Astrocyte (in vitro differentiated cells and primary cell): Measurements from ENCODE around the gene LRRK1. TPM values are rescaled to one million over a fixed set of nuclear protein-coding genes. Genes with fewer than 3 reads are reported as not detected.

Experiments
- DNase-seq: peaks from one replicate; pipeline ENCODE4 v3.0.0-alpha.2; 2010; ENCODE audit warnings: low read depth
- FAIRE-seq: peaks from 2 replicates; lab custom pipeline; 2011; peaks lifted over from hg19 to GRCh38; lab: Jason Lieb, UNC
- H2AFZ ChIP-seq: 2 replicates; pipeline ENCODE4 v1.6.0; 2012; ENCODE audit warnings: low read depth, low read length, inconsistent platforms
- H3K27ac ChIP-seq: 2 replicates; pipeline ENCODE4 v1.5.1; 2011; ENCODE audit warnings: low read depth, low read length, inconsistent platforms
- H3K27me3 ChIP-seq: 2 replicates; pipeline ENCODE4 v1.6.0; 2011; ENCODE audit warnings: low read length, inconsistent platforms; ENCODE audit not compliant: insufficient read depth
- H3K36me3 ChIP-seq: 2 replicates; pipeline ENCODE4 v1.5.1; 2011; ENCODE audit warnings: low read length, inconsistent platforms; ENCODE audit not compliant: insufficient read depth
- H3K4me1 ChIP-seq: 2 replicates; pipeline ENCODE4 v1.5.1; 2011; ENCODE audit warnings: low read length, inconsistent platforms; ENCODE audit not compliant: insufficient read depth
- H3K4me2 ChIP-seq: 2 replicates; pipeline ENCODE4 v1.6.0; 2012; ENCODE audit warnings: low read length, inconsistent platforms
- H3K4me3 ChIP-seq: 2 replicates; pipeline ENCODE4 v1.5.1; 2011; ENCODE audit warnings: low read depth, mild to moderate bottlenecking, low read length, inconsistent platforms; ENCODE audit not compliant: insufficient read depth
- H3K79me2 ChIP-seq: 2 replicates; pipeline ENCODE4 v1.6.0; 2012; ENCODE audit warnings: mild to moderate bottlenecking, low read length, inconsistent platforms; ENCODE audit not compliant: insufficient read depth
- H3K9ac ChIP-seq: 2 replicates; pipeline ENCODE4 v1.6.0; 2012; ENCODE audit warnings: mild to moderate bottlenecking, low read length, inconsistent platforms
- H3K9me3 ChIP-seq: 2 replicates; pipeline ENCODE4 v1.5.1; 2012; ENCODE audit warnings: low read depth, mild to moderate bottlenecking, low read length, inconsistent platforms; ENCODE audit not compliant: insufficient read depth
- H4K20me1 ChIP-seq: 2 replicates; pipeline ENCODE4 v1.6.0; 2012; ENCODE audit warnings: low read length, inconsistent platforms; ENCODE audit not compliant: insufficient read depth
- H3K27ac Mint-ChIP-seq: one replicate; pipeline ENCODE4 v1.8.0; 2021; ENCODE audit warnings: mild to moderate bottlenecking, mixed read lengths; ENCODE audit not compliant: unreplicated experiment
- H3K27me3 Mint-ChIP-seq: one replicate; pipeline ENCODE4 v1.8.0; 2021; ENCODE audit warnings: low read depth, mixed read lengths; ENCODE audit not compliant: unreplicated experiment
- H3K36me3 Mint-ChIP-seq: one replicate; pipeline ENCODE4 v1.8.0; 2021; ENCODE audit warnings: low read depth, mixed read lengths; ENCODE audit not compliant: unreplicated experiment
- H3K4me1 Mint-ChIP-seq: one replicate; pipeline ENCODE4 v1.8.0; 2021; ENCODE audit warnings: low read depth, mixed read lengths; ENCODE audit not compliant: unreplicated experiment
- H3K4me3 Mint-ChIP-seq: one replicate; pipeline ENCODE4 v1.8.0; 2021; ENCODE audit warnings: mild to moderate bottlenecking, moderate library complexity, mixed read lengths; ENCODE audit not compliant: unreplicated experiment
- H3K9me3 Mint-ChIP-seq: one replicate; pipeline ENCODE4 v1.8.0; 2021; ENCODE audit warnings: mild to moderate bottlenecking, mixed read lengths; ENCODE audit not compliant: unreplicated experiment
- EZH2 ChIP-seq: IDR thresholded peaks from 2 replicates; pipeline ENCODE4 v1.6.1; 2012; ENCODE audit warnings: mild to moderate bottlenecking, low read length, inconsistent platforms; ENCODE audit not compliant: insufficient read depth
- total RNA-seq: library from RNA; stranded (reverse); gene quantifications from 2 replicates; pipeline ENCODE4 v1.2.1, GENCODE V29; 2021
- TF ChIP-seq, protein P1 (sequence below): IDR thresholded peaks from 2 replicates; pipeline ENCODE4 v1.5.1; 2011; ENCODE audit warnings: low read depth, mild to moderate bottlenecking, inconsistent platforms, low read length, moderate library complexity; ENCODE audit not compliant: insufficient read depth

The LRRK1 gene
- total RNA-seq, 1 donor from 2014 or later: 0.41 TPM

DNA sequence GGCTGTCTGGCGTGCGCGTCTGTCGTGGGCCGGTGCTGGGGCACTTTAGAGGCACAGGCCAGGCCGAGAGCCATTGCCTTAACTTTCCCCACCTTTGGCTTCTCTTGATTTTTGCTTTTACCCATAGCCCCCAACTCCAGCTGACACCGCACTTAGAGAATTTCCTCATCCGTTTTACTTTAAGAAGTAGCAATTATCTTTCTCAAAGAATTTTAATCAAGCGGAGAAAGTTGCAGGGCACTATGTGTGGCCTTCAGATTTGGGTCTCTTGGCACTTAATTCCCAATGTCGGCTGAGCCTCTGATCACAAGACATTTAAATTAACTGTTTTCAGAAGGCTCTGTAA is 38.3 kb upstream of the LRRK1 start:
- Mint-ChIP-seq H3K4me3 (peak overlapping the region; percentile 68), H3K27ac (no peak overlapping the region), H3K4me1 (no peaks in the 10 kb centered on the region), H3K27me3 (peaks cover 72% of the 10 kb centered on the region), H3K9me3 (no peaks in the 10 kb centered on the region), H3K36me3 (no peaks in the 10 kb centered on the region)
- Histone ChIP-seq H3K4me1 (peaks cover 6% of the 10 kb centered on the region), H3K9ac (peak overlapping the region; percentile 72), H3K9me3 (no peaks in the 10 kb centered on the region), H3K27ac (no peak overlapping the region), H3K4me2 (peak overlapping the region; percentile 85), H2AFZ (peak overlapping the region; percentile 66), H3K79me2 (peaks cover 13% of the 10 kb centered on the region), H4K20me1 (peaks cover 5% of the 10 kb centered on the region), H3K27me3 (peaks cover 20% of the 10 kb centered on the region), H3K4me3 (peak overlapping the region; percentile 50), H3K36me3 (no peaks in the 10 kb centered on the region)
- TF ChIP-seq EZH2: no peak
- TF ChIP-seq, protein P1, sequence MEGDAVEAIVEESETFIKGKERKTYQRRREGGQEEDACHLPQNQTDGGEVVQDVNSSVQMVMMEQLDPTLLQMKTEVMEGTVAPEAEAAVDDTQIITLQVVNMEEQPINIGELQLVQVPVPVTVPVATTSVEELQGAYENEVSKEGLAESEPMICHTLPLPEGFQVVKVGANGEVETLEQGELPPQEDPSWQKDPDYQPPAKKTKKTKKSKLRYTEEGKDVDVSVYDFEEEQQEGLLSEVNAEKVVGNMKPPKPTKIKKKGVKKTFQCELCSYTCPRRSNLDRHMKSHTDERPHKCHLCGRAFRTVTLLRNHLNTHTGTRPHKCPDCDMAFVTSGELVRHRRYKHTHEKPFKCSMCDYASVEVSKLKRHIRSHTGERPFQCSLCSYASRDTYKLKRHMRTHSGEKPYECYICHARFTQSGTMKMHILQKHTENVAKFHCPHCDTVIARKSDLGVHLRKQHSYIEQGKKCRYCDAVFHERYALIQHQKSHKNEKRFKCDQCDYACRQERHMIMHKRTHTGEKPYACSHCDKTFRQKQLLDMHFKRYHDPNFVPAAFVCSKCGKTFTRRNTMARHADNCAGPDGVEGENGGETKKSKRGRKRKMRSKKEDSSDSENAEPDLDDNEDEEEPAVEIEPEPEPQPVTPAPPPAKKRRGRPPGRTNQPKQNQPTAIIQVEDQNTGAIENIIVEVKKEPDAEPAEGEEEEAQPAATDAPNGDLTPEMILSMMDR: no peak
- FAIRE-seq (no peak), DNase-seq (no peak)

- no peak for FAIRE-seq
Observed at GRCh38 chr15:100881573-100882336, 37.4 kb upstream of the LRRK1 start.

More at GRCh38 chr15:100881573-100882336, 37.4 kb upstream of the LRRK1 start:
- no peak overlapping the region for H3K27ac ChIP-seq
- TF ChIP-seq, protein P1: no peak
- no peak for TF ChIP-seq EZH2
- Mint-ChIP-seq H3K27me3 (peaks cover 69% of the 10 kb centered on the region), H3K4me3 (no peak overlapping the region), H3K4me1 (no peaks in the 10 kb centered on the region), H3K27ac (no peak overlapping the region), H3K36me3 (no peaks in the 10 kb centered on the region), H3K9me3 (no peaks in the 10 kb centered on the region)
- no peak for DNase-seq
- H3K36me3 ChIP-seq: no peaks in the 10 kb centered on the region
- peak overlapping the region; percentile 85 for H3K4me2 ChIP-seq
- H3K4me1 ChIP-seq: peaks cover 6% of the 10 kb centered on the region
- H3K4me3 ChIP-seq: peak overlapping the region; percentile 9
- H3K9me3 ChIP-seq: no peaks in the 10 kb centered on the region
- peaks cover 20% of the 10 kb centered on the region for H3K27me3 ChIP-seq
- H3K79me2 ChIP-seq: peaks cover 13% of the 10 kb centered on the region
- no peak overlapping the region for H2AFZ ChIP-seq
- H3K9ac ChIP-seq: peak overlapping the region; percentile 72
- peaks cover 5% of the 10 kb centered on the region for H4K20me1 ChIP-seq
